Mononuclear cell (primary cell): ENCODE measurements around the gene PALLD. TPM values are rescaled to one million over a fixed set of nuclear protein-coding genes. Genes with fewer than 3 reads are reported as not detected.

Source experiments
- H3K27me3 ChIP-seq: 2 replicates; pipeline ENCODE4 v1.6.0; 2011; ENCODE audit warnings: low read length, control low read depth; ENCODE audit not compliant: insufficient read depth
- H3K4me1 ChIP-seq: 2 replicates; pipeline ENCODE4 v1.5.1; 2011; ENCODE audit warnings: mild to moderate bottlenecking, low read length, control low read depth; ENCODE audit not compliant: insufficient read depth
- H3K4me3 ChIP-seq: 2 replicates; pipeline ENCODE4 v1.5.1; 2011; ENCODE audit warnings: mild to moderate bottlenecking, low read length, moderate library complexity
- H3K9me3 ChIP-seq: 2 replicates; pipeline ENCODE4 v1.5.1; 2011; ENCODE audit warnings: low read depth, mild to moderate bottlenecking, control low read depth, low read length
- total RNA-seq: library from RNA; depleted of rRNA; stranded (reverse); fragments of >200 nt; gene quantifications from one replicate; pipeline ENCODE4 v1.2.3, GENCODE V29; 2012

The PALLD gene
- total RNA-seq, 1 donor, result 1.8 TPM

GRCh38 chr4:168843635-168844034 is 346.8 kb downstream of the PALLD start:
- peaks cover 4% of the 10 kb centered on the region for H3K4me1 ChIP-seq
- H3K9me3 ChIP-seq, result no peaks in the 10 kb centered on the region
- H3K4me3 ChIP-seq, result no peak overlapping the region
- H3K27me3 ChIP-seq, result no peaks in the 10 kb centered on the region

DNA sequence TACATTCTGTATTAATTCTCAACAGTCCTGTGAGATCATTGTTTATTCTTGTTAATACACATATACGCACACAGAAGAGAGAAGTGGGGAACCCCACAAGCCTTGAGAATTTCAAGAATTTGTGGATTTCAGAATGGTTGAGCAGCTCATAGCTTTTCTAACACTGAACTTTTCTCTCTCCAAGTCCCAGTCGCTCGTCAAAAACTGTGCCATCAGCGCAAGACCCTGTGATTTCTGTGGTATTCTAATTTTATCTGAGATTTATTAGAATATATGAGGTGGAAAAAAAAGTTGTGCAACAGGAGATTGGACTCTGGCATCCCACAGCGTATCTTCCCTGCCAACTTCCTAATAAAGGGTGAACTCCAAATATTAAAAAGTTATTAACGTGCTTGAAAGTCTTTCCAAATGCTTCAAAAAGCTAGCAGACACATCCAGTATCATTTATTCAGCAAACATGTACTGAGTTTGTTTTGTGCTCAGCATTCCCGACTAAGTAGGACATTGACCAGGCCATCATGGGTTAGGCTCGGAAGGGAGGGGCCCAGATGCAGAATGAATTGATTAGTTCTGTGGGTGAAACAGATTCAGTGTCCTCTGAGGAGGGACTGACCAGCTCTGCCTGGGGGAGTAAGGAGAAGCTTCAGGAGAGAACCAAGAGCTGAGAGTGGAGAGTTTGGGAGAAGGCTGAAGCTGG is 347.6 kb downstream of the PALLD start:
- H3K4me1 ChIP-seq, result peaks cover 12% of the 10 kb centered on the region
- H3K4me3 ChIP-seq, result no peak overlapping the region

DNA sequence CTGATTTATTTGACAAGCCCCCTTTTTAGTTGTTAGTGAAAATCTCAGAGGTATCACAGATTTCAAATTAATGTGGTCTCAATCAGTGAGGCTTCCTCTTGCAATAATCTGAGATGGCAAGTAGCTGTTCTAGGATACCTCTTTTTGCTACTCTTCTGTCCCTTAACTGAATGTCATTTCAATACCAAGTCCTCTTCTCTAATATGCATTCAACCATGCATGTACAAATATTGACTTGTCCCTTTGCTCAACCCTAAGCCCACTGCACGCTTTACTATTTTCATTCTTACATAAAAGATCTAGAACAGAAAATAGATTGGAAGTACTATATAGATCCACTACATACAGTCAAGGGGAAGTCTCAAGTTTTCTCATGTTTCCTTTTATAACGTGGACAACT is 349.0 kb downstream of the PALLD start:
- H3K4me1 ChIP-seq, result peaks cover 12% of the 10 kb centered on the region
- H3K9me3 ChIP-seq, result no peaks in the 10 kb centered on the region
- no peaks in the 10 kb centered on the region for H3K27me3 ChIP-seq
- H3K4me3 ChIP-seq, result no peak overlapping the region

More for the DNA sequence above, 347.6 kb downstream of the PALLD start:
- Histone ChIP-seq H3K9me3 (no peaks in the 10 kb centered on the region), H3K27me3 (no peaks in the 10 kb centered on the region)

- no peaks in the 10 kb centered on the region for H3K27me3 ChIP-seq
- H3K4me3 ChIP-seq, result no peak overlapping the region
- no peaks in the 10 kb centered on the region for H3K9me3 ChIP-seq
- peaks cover 12% of the 10 kb centered on the region for H3K4me1 ChIP-seq
These were observed 349.6 kb downstream of the PALLD start for GRCh38 chr4:168846414-168846813.

- Histone ChIP-seq H3K27me3 (no peaks in the 10 kb centered on the region), H3K9me3 (no peaks in the 10 kb centered on the region), H3K4me3 (peak overlapping the region; percentile 12), H3K4me1 (peaks cover 12% of the 10 kb centered on the region)
These were observed 351.1 kb downstream of the PALLD start for GRCh38 chr4:168847771-168848502.

DNA sequence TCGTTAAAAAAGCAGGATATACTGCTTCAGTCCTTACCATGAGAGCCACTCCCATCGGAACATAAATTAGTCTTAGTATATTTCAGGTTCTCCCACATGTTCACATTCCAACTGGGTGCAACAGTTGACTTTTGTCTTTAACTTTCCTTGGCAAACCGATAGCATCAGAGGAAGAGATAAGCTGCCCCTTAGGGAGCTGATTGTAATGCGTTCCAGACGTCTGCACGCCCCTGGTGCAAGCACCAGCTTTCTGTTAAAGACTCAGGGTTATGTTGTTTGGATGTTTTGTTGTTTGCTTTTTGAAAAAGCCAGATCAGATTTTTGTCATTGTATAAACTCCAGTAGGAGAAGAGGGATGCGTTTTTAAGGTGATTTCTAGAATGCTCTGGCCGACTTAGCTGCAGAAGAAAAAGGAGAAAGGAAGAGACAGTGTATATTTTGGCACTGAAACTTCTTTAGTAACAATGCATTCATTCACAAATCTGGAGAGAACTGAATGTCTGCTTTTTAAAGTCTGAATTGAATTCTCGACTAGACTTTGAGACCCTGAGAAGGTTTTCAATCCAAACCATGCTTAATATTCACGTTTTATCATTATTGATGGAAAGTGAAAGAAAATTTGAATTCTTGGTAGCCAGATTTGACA is 352.3 kb downstream of the PALLD start:
- Histone ChIP-seq H3K4me1 (peaks cover 23% of the 10 kb centered on the region), H3K27me3 (no peaks in the 10 kb centered on the region), H3K9me3 (no peaks in the 10 kb centered on the region), H3K4me3 (no peak overlapping the region)

GRCh38 chr4:168849997-168850396 is 353.1 kb downstream of the PALLD start:
- Histone ChIP-seq H3K4me1 (peaks cover 26% of the 10 kb centered on the region), H3K4me3 (no peak overlapping the region), H3K9me3 (no peaks in the 10 kb centered on the region), H3K27me3 (no peaks in the 10 kb centered on the region)

- Histone ChIP-seq H3K4me3 (no peak overlapping the region), H3K27me3 (no peaks in the 10 kb centered on the region), H3K4me1 (peaks cover 26% of the 10 kb centered on the region), H3K9me3 (no peaks in the 10 kb centered on the region)
These were observed 355.5 kb downstream of the PALLD start for GRCh38 chr4:168852387-168852786.

DNA sequence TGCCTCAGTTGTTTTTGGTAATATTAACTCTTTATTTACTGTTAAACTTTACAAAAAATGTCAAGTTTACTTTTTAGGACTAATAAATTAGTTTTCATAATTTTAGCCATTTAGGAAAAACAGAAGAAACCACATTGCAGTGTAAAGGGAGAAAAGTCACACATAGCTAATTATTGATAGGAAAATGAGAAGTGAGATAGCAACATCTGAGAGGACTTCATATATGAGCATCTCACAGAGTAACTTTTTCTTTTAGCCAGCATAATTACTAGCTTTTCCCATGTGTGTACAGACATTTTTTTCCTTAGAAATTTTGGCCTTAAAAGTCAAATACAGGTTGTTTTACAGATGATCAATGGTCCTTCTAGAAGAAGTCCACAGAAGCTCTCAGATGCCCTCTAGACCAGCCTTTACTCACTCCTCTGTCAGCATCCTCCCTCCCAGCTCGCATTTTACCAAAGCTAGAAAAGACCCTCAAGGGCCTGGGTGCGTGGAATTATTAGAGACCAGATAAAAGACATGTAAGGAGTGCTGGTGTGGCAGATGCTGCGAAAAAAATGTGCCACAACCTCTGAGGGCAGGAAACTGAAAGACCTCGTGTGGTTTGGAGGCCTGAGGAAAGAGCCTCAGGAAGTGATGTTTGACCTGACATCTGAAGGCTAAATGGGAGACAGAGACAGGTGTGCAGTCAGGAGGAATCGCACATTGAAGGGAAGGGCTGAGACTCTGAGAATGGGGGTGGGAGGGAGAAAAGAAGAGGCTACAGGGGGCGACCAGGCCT is 356.3 kb downstream of the PALLD start:
- Histone ChIP-seq H3K4me3 (no peak overlapping the region), H3K4me1 (peaks cover 25% of the 10 kb centered on the region), H3K27me3 (no peaks in the 10 kb centered on the region)

GRCh38 chr4:168853770-168854169 is 356.9 kb downstream of the PALLD start:
- no peaks in the 10 kb centered on the region for H3K9me3 ChIP-seq
- peaks cover 20% of the 10 kb centered on the region for H3K4me1 ChIP-seq
- no peak overlapping the region for H3K4me3 ChIP-seq
- H3K27me3 ChIP-seq, result no peaks in the 10 kb centered on the region

More for the DNA sequence above, 356.3 kb downstream of the PALLD start:
- H3K9me3 ChIP-seq, result no peaks in the 10 kb centered on the region

GRCh38 chr4:168854350-168854921 is 357.6 kb downstream of the PALLD start:
- H3K27me3 ChIP-seq, result no peaks in the 10 kb centered on the region

GRCh38 chr4:168856312-168856711 is 359.5 kb downstream of the PALLD start:
- Histone ChIP-seq H3K27me3 (no peaks in the 10 kb centered on the region), H3K4me1 (peaks cover 14% of the 10 kb centered on the region), H3K9me3 (no peaks in the 10 kb centered on the region), H3K4me3 (no peak overlapping the region)

More at GRCh38 chr4:168854350-168854921, 357.6 kb downstream of the PALLD start:
- Histone ChIP-seq H3K9me3 (no peaks in the 10 kb centered on the region), H3K4me3 (no peak overlapping the region), H3K4me1 (peaks cover 14% of the 10 kb centered on the region)

DNA sequence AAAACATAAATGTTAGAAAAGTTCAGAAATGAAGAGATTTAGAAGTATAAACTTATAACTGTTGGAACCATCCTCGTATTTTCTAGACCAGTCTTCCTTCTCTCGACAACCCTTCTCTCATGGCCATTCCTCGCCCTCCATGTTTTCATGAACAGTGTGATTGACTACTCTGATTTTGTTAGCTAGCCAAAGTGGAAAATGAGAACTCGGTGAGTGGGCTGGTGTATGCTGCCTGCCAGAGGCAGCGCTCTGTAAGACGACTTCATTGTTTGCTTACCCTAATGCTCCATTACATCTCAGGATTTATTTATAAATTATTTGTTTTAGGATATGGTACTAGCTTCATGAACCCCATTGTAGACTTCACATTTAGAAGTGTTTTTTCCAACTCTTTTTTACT is 360.2 kb downstream of the PALLD start:
- Histone ChIP-seq H3K4me3 (no peak overlapping the region), H3K4me1 (peaks cover 14% of the 10 kb centered on the region), H3K27me3 (no peaks in the 10 kb centered on the region), H3K9me3 (no peaks in the 10 kb centered on the region)

- Histone ChIP-seq H3K4me3 (no peak overlapping the region), H3K27me3 (no peaks in the 10 kb centered on the region), H3K4me1 (peaks cover 14% of the 10 kb centered on the region), H3K9me3 (no peaks in the 10 kb centered on the region)
These were observed 360.9 kb downstream of the PALLD start for GRCh38 chr4:168857546-168858314.
